Colon (tissue), 2 donors: ENCODE data around the gene CROCC.
"Not testable (repeated sequence)": the region's sequence is repeated elsewhere in the genome, so short reads cannot be mapped to it uniquely, and the experiment has no call there.

Experiments used
- FAIRE-seq: peaks from 2 replicates; lab custom pipeline; 2012; peaks lifted over from hg19 to GRCh38; lab: Jason Lieb, UNC
- donor health status: control.
- donor health status: control.

Gene CROCC

DNA sequence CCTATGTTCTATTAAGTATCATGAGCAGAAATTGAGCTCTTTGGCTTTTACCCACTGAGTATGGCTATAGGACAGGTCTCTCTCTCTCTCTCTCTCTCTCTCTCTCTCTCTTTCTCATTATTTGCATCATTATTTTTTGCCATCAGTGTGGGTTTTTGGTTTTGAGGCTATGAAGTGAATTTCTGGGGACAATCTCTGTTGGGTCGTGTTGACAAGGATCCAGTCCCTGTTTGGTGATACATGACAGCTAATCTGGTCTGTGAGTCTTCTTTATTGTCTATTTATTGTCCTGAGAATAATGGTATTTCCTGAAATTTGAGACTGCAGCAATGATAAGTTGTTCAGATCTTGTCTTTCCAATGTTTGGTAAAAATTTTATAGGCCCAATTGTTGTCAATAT is 24.1 kb upstream of the CROCC start:
- FAIRE-seq, result not testable (repeated sequence)

DNA sequence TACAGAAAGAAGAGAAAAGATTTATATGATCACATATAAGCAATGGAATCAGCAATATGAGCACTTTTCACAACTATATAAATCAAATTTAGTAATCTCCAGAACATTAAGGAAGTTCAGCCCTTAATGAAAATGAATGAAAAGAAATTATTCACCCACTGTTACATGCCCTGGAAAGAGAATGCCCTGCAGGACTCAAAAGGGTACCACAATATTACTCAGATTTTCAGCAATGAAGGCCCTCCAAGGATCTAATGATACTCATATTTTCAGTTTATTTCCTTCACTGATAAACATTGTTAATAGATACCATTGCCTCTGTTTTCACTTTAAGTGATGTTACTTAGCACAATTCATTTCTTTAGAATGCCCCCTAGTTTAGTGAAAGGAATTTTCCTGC is 23.4 kb upstream of the CROCC start:
- not testable (repeated sequence) for FAIRE-seq

DNA sequence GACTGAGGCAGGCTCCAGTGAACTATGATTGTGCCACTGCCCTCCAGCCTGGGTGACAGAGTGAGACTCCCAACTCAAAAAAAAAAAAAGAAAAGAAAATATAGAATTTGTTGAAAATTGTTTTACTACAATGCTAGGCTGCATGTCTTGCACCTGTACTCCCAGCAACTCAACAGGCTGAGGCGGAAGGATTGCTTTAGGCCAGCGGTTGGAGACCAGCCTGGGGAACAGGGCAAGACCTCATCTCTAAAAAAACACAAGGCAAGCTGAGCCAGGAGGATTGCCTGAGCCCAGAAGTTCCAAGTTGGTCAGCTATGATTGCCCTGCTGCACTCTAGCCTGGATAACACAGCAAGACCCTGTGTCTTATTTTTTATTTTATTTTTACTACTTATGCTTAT is 22.7 kb upstream of the CROCC start:
- FAIRE-seq, result not testable (repeated sequence)

DNA sequence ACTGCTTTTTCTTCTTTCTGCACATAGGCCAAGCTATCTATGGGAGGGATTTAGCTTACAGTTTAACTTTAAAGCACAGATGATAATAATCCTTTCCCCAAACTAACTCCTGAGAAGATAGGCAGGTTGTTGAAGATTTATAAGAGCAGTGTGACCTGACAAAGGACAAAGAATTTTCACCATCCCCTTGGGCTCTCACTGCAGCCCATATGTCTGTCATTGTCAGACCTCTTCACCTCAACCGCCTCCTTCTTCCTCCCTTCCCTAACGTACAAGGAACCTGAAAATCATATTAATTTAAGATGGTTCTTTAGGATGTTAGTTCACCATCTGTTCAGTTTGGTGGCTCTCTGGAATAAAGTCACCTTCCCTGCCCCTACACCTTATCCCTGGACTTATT is 21.0 kb upstream of the CROCC start:
- FAIRE-seq, result no peak

DNA sequence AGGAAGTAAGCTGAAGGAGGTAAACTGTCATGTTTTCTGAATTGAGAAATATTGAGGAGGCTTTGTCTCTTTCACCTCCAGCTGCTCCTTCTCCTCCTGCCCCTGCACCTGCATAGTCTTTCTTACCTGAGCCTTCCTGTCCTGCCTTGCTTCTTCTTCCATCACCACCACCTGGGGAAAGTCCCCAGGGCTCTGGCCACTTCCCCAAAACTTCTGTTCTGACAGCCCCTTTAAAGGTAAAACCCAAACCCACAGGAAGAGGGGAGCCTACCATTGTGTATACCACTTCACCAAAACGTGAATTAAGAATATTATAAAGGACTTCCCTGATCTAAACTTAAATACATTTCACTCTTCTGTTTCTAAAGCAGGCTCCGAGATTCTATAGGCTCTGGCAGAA is 20.4 kb upstream of the CROCC start:
- FAIRE-seq, result not testable (repeated sequence)

DNA sequence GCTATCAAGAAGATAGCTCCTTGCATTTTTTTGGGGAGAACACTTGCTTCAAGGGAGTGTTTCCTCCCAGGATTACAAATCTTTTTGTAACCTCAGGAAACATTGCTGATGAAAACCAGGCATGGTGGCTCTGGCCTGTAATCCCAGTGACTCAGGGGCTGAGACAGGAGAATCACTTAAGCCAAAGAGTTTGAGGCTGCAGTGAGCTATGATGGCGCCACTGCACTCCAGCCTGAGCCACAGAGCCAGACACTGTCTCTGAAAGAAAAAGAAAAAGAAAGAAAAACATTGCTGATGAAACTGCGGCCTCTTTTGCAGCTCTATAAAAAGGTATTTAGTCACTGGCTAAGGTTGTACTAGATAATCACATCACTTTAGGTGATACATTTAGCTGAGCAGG is 18.7 kb upstream of the CROCC start:
- no peak for FAIRE-seq

DNA sequence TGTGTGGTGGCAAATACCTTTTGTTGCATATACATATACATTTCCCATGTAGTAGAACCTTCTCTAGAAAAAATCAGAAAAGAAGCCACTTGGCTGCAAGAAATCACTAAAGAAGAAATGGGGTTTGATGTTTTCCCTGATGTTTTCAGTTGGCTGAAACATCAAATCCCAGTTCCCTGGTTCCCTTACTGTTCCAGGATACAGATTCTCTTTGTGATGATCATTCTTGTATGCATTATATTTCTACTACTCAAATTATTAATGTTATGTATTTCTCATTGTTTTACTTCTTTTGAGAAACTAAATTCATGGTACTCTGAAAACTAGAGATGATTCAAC is 18.3 kb upstream of the CROCC start:
- no peak for FAIRE-seq

DNA sequence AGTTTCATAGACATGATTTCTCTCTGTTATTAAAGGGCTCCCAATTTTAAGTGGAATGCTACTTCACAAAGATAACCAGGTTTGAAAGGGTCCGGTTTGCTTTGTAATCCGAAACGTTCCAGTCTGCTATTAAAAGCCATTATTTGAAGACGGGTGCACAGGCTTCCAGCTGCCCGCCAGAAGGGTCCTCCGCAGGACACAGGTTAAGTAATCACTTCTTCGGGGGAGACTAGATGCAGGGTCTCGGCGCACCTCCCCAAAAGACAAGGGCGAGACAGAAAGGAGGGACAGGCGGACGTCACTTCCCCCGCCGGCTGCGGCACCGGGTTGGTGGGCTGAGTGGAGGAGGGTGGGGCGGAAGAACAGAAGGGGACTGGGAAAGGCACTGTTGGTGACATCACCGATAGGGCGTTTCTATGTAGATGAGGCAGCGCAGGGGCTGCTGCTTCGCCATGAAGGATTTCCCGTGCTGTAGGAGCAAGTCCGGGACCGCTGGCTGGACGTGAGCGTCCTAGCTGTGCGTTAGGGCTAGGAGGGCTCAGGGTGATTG is 17.1 kb upstream of the CROCC start:
- FAIRE-seq, result no peak

DNA sequence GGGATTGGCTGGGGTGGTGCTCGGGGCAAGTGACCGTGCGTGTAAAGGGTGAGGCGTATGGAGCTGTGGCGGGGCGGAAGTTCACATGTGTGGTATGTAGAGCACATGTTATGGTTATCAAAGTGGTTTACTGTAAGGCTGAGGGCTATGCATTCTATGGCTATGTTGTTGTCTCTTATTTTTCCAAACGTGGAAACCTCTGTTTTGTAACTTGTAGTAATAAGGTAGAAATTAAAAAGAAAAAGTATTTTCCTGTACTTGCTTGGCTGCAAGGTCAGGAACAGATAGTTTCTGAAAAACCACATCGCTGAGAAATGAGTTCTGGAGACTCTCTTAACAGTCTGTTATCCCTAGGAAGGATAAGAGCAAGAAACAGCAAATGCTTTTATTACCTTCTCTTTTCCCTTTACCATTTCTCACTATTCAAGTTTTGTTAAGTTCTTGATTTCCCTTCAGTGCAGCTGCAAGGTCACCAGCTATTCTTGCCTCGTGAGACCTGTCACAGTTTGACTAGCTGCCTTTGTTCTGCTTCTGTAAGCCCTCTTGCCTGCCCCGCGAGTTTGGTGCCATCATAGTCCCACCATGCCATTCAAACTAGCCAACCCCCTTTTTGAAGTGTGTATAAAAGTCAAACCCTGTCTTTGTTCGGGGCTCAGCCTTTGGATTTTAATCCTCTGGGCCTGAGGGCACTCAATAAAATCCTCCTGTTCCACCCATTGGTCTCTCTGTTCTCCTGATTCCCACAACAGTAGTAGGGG is 16.4 kb upstream of the CROCC start:
- no peak for FAIRE-seq

DNA sequence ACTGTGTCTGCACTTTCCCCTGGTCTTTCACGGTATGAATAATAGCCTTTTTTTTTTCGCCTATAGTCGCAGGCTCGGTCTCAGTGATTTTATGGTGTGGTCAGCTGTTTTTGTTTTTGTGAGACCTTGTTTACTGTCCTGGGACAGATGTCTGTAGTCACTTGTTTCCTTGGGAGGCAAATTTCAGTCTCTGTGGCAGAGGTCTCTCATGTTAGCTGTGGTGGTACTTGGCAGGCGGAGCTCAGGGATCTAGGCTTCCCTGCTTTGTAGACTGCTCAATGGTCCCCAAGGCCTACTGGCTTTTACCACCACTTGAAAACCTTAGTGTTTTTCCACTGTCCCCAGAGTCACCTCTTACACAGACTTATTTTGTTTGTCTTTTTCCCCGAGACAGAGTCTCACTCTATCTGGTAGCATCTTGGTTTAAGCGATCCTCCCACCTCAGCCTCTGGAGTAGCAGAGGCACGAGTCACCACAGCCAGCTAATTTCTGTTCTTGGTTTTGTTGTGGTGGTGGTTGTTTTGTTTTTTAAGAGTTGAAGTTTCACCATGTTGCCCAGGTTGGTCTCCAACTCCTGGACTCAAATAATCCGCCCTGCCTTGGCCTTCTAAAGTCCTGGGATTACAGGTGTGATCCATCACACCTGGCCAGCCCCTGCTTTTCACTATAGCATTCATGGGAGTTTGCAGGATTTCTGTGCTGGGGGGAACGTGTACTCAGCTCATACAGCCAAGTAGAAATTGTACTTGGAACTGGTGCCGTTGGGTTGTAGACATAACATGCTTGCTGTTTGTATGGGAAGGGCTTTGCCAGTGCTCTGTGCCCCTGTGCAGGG is 15.6 kb upstream of the CROCC start:
- no peak for FAIRE-seq

DNA sequence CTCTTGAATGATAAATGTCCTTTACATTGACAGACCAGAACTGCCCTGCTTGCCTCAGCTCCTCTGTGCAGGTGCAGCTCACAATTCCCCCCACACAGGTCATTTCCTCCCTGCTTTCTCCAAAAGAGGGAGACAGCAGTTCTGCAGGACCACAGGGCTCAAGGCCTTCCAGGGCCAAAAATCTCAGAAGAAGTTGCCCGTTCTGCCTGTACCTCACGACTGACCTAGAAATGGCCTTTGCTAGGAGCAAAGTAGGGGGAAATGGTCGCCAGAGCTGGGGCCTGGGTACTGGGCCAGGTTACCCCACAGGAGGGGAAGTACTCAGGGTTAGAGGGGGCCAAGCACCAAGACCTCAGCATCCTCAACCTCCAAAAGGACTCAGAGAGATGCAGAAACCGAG is 14.9 kb upstream of the CROCC start:
- no peak for FAIRE-seq

DNA sequence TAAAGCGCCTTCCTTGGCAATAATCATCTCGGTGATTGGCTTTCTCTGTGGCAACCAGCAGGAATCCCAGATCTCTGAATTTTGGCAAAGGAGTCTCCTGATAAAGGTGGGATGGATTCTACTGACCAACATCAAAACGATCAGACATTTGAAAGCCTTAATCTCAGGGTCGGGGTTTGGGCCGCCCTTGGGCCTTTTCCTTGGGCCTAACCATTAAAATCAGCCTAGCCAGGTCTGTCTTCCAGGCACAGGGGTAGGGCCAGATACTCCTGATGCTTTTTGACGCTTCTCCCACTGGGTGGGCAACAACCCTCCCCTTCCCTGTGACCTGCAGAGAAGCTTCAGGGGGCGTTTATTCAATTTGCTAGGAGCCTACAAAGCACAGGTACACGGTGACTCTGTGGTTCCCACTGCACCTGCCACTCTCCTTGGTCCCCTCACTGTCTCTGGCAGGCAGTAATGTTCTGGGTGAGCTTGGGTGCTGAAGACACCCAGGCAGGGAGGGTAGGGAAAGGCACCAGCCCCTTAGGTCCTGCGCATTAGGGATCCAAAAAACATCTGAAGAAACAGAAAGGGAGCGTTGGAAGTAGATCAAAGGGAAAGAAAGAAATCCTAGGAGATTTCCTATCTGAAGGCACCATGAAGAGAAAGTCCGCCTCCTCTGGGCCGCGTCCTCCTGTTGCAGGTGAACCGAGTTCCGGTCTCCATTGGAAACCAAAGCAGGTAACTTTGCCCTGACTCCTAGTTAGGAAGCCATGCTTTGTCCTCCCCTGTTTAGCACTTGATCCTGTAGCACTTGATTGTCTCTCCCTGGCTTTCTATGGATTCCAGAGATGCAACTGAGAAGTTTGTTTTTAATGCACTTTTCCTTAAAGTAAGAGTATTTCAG is 13.6 kb upstream of the CROCC start:
- no peak for FAIRE-seq

DNA sequence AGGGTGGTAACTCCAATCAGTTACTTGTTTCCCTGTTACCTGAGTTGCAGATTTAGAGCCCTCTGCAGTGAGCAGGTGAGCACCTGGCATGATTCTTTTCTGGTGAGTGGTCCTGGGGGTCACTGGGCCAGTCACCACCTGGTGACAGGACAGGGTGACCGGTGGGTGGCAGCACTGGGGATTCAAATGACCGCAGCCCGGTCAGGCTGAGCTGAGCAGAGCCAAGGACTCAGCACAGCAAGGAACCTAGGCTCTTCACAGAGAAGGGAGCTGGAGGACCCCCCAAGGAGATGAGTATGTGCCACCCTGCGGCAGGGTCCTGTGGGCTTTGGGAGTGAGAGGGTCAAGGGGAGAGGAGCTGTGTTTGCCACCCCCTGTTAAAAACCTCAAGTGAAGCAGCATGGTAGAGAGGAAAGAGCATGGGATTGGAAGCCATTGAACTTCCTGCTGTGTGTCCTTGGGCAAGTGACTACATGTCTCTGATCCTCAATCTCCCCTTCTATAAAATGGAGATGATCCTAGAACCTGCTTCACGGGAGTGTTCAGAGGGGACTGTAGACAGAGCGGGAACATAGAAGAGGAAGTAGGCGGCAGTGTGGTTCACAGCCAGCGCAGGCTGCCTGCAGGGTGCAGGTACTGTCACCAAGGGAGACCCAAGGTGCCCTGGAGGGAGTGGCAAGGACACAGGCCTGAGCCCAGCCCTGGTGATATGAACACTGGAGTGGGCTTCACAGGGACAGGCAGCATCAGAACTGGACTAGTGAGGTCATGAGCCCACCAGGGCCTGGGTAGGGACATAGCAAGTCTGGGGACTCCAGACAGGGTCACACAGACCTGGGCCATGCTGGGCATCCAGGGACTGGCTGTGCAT is 9.6 kb upstream of the CROCC start:
- not testable (repeated sequence) for FAIRE-seq

DNA sequence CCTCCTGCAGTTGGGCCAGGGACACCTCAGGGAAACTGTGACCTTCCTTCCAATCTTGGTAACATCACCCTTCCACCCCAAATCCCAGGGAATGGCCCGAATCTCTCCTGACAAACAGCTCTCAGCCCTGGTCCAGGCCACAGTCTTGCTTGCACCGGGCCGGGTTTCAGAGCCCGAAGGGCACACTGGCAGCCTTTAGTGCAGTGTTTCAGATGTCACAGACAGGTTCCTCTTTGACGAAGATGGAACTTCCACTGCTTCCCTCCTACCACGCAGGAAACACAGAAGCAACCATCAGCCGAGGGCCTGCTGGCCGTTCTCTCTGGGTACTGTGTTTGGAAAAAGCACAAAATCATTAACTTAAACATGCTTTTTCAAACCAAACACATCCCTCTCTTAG is 9.0 kb upstream of the CROCC start:
- FAIRE-seq, result not testable (repeated sequence)

DNA sequence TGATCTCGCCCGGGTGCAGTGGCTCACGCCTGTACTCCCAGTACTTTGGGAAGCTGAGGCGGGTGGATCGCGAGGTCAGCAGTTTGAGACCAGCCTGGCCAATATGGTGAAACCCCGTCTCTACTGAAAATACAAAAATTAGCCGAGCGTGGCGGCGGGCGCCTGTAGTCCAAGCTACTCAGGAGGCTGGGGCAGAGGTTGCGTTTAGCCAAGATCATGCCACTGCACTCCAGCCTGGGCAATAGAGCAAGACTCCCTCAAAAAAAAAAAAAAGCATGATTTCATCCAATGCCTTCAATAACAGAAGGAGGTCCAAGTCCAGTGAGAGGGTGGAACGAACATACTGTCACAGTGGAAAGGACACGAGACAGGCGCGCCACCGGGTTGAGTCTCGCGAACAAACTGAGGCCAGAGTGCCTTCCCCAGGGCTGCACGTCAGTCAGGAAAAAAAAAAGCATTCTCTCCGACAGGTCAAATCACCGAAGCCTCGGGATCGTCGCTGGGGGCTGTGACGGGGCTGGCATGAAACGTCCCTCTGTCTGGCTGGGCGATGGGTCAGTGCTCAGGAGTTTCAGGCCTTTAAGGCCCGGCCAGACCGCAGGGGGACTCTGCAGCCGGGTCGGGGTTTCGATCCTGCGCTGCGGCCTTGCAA is 8.4 kb upstream of the CROCC start:
- no peak for FAIRE-seq

DNA sequence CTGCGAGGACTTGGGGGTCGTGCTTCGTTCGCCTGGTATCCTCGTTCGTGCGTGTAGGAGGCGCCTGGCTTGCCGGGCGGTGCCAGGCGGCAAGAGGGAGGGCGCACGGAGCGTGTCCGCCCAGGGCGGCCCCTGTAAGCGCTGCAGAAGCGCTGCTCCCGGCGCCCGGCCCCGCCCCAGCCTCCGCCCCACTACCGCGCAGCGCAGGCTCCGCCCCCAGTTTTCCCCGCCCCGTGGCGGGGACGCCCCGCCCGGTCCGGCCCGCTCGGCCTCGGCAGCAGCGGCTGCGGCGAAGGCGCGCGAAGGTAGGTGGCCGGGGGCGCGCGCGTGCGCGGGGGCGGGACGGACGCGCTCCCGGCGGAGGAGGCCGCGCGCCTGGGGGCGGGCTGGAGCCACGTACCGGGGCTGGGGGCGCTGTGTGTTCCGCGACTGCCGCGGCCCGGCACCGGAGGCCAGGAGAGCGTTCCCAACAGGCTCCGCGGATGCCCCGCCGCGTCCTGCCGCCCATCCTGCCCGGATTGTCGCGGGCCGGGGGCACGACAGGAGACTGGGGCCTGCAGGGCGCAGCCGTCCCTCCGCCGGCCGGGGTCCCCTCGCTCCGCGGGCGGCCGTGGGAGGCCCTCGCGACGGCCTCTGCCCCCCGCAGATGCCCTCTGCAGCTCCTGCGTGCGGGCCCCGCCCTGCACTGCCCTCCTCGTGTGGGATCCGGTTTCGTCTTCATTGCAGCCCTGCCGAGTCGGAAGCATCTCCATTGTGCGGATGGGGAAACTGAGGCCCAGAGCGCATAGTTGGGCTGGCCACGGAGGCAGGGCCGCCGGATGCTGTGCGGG is 7.7 kb upstream of the CROCC start:
- no peak for FAIRE-seq

DNA sequence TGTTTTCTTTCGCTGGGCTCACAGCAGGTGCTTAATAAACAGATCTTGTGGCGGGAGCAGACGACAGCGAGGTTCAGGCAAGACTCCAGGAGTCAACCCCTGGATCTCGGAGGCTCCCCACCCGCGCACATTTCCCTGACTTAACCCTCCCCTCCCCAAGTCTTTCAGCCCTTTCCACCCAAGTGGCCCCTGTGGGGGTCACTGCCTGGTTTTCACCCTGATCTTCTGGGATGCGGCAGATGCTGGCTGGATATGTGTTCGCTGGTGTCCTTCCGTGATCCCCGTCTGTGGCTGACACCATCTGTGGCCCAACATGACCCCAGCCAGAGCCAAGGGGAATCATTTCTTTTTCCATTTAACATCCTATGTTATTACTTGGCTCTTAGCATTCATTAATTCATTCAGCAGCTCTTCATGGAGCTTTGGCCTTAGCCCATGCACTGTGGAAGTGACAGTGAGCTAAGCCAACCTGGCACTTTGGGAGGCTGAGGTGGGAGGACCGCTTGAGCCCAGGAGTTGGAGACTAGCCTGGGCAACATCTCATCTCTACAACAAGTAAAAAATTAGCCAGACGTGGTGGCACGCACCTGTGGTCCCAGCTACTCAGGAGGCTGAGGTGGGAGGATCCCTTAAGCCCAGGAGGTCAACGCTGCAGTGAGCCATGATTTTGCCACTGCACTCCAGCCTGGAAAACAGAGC is 6.7 kb upstream of the CROCC start:
- not testable (repeated sequence) for FAIRE-seq

DNA sequence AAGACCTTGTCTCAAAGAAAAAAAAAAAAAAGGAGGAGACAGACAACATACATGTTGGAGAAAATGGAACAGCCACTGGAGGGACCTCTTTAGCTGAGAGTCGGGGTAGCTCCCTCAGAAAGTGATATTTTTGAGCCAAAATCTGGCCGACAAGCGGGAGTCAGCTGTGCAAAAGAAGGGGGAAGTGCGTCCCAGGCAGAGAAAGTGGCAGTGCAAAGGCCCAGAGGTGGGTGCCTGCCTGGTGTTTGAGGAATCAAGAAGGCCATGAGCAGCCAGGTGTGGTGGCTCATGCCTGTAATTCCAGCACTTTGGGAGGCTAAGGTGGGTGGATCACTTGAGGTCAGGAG is 6.1 kb upstream of the CROCC start:
- no peak for FAIRE-seq
